K562 (cell line): ENCODE results near the gene GABARAPL2. TPM values are rescaled to one million over a fixed set of nuclear protein-coding genes. Genes with fewer than 3 reads are reported as not detected.

Experiments
- ASH1L ChIP-seq: fragments of 450-650 bp; IDR thresholded peaks from 2 replicates; pipeline ENCODE4 v1.6.1; 2018; ENCODE audit warnings: borderline replicate concordance, mild to moderate bottlenecking, low read depth; ENCODE audit not compliant: partially characterized antibody
- BCOR ChIP-seq: fragments of 450-650 bp; IDR thresholded peaks from 2 replicates; pipeline ENCODE4 v1.6.1; 2016
- CBX3 ChIP-seq, 2 experiments: IDR thresholded peaks; 1 replicate in 1 of 2; 2 replicates in 1 of 2; pipeline ENCODE4 v1.6.1; 2012; ENCODE audit warnings: inconsistent platforms in 2 of 2, low read length in 2 of 2, borderline replicate concordance in 1 of 2, control low read depth in 1 of 2
- FOSL1 ChIP-seq: fragments of 200-800 bp; sonication (Bioruptor generic); conservative IDR thresholded peaks from 2 replicates; pipeline ENCODE4 v1.6.1; 2016; ENCODE audit warnings: missing genetic modification characterization, missing compliant biosample characterization
- HDAC1 ChIP-seq, 2 experiments: fragments of 450-650 bp; IDR thresholded peaks; 2 replicates each; pipeline ENCODE4 v1.6.1; 2016 to 2017; ENCODE audit warnings: inconsistent platforms in 1 of 2, mild to moderate bottlenecking in 1 of 2, moderate library complexity in 1 of 2
- MAFK ChIP-seq: IDR thresholded peaks from 2 replicates; pipeline ENCODE4 v1.6.1; 2011; ENCODE audit warnings: low read length, improper control_type of control experiment
- RCOR1 ChIP-seq, 2 experiments: IDR thresholded peaks; 2 replicates each; pipeline ENCODE4 v1.6.1; 2012; ENCODE audit warnings: low read depth in 2 of 2, low read length in 2 of 2, borderline replicate concordance in 1 of 2, improper control_type of control experiment in 1 of 2
- SMARCA4 ChIP-seq: fragments of 450-650 bp; IDR thresholded peaks from 2 replicates; pipeline ENCODE4 v1.6.1; 2016
- SMARCE1 ChIP-seq: fragments of 450-650 bp; IDR thresholded peaks from 2 replicates; pipeline ENCODE4 v1.7.1; 2016; ENCODE audit warnings: mild to moderate bottlenecking
- SNAPC5 ChIP-seq: fragments of 250-450 bp; sonication (Bioruptor Pico); IDR thresholded peaks from 2 replicates; pipeline ENCODE4 v1.8.0; 2021; ENCODE audit warnings: moderate library complexity, mild to moderate bottlenecking, inconsistent platforms
- SREBF1 ChIP-seq: fragments of 150-350 bp; IDR thresholded peaks from 2 replicates; pipeline ENCODE4 v1.6.1; 2014; ENCODE audit warnings: antibody characterized with exemption, low read depth, low read length, borderline replicate concordance
- TAF9B ChIP-seq: fragments of 450-650 bp; IDR thresholded peaks from 2 replicates; pipeline ENCODE4 v1.6.1; 2018; ENCODE audit warnings: mild to moderate bottlenecking; ENCODE audit not compliant: partially characterized antibody
- TBP ChIP-seq: optimal IDR thresholded peaks from 2 replicates; pipeline ENCODE3; 2011; ENCODE audit warnings: low read depth, low read length, improper control_type of control experiment
- YBX1 ChIP-seq: fragments of 450-650 bp; IDR thresholded peaks from 2 replicates; pipeline ENCODE4 v1.7.1; 2016; ENCODE audit warnings: mild to moderate bottlenecking
- ZBTB49 ChIP-seq: sonication (generic); formaldehyde crosslinking; IDR thresholded peaks from 2 replicates; pipeline ENCODE4 v1.8.0; 2022; ENCODE audit warnings: missing genetic modification reagents, mild to moderate bottlenecking, borderline replicate concordance
- ZSCAN32 ChIP-seq: fragments of 450-650 bp; formaldehyde crosslinking; IDR thresholded peaks from 2 replicates; pipeline ENCODE4 v1.4.0; 2020; ENCODE audit warnings: mild to moderate bottlenecking, moderate library complexity
- polyA plus RNA-seq, 8 experiments: library from polyadenylated mRNA; depleted of rRNA in 4 of 8; stranded (reverse) in 5 of 8; unstranded in 3 of 8; fragments of >200 nt; fragmentation: Nextera tagmentation in 2 of 8; fragmentation: Illumina TruSeq in 1 of 8; extraction: Ambion mirVana in 2 of 8; extraction: Trizol in 1 of 8; gene quantifications; 2 replicates each; pipeline versions ENCODE4 v1.2.1 to v1.2.3, GENCODE V29; 2011 to 2014; ENCODE audit warnings: inconsistent platforms in 1 of 8, missing spikeins in 1 of 8
- total RNA-seq, 7 experiments: library from RNA; depleted of rRNA in 6 of 7; stranded (reverse); fragments of >200 nt in 6 of 7; fragmentation: Illumina TruSeq in 2 of 7; extraction: Trizol in 2 of 7; gene quantifications; 2 replicates each; pipeline versions ENCODE4 v1.2.1 to v1.2.3, GENCODE V29; 2011 to 2021; ENCODE audit warnings: low replicate concordance in 1 of 7
- TF ChIP-seq, protein P1 (sequence below), 3 experiments: fragments of 200-800 bp in 1 of 3; fragments of 250-450 bp in 1 of 3; fragments of 450-650 bp in 1 of 3; sonication (Bioruptor Pico) in 1 of 3; sonication (Bioruptor generic) in 1 of 3; formaldehyde crosslinking in 1 of 3; IDR thresholded peaks; 2 replicates each; pipeline versions ENCODE4 v1.6.1 to v1.8.0; 2016 to 2022; ENCODE audit warnings: mild to moderate bottlenecking in 2 of 3, missing genetic modification characterization in 2 of 3, missing compliant biosample characterization in 1 of 3, moderate library complexity in 1 of 3
- TF ChIP-seq, protein P2 (sequence below): sonication (generic); formaldehyde crosslinking; IDR thresholded peaks from 2 replicates; pipeline ENCODE4 v1.8.0; 2022; ENCODE audit warnings: mild to moderate bottlenecking, missing genetic modification reagents
- TF ChIP-seq, protein P3 (sequence below): fragments of 250-450 bp; sonication (Bioruptor Pico); IDR thresholded peaks from 2 replicates; pipeline ENCODE4 v1.4.0; 2020; ENCODE audit warnings: borderline replicate concordance

GABARAPL2 gene
- total and polyA plus RNA-seq, 9 of the 15 experiments (the other 6 are each of a cell fraction or from before 2014, with no cell fraction given), result 42.1 to 288 (median 91.8) TPM

DNA sequence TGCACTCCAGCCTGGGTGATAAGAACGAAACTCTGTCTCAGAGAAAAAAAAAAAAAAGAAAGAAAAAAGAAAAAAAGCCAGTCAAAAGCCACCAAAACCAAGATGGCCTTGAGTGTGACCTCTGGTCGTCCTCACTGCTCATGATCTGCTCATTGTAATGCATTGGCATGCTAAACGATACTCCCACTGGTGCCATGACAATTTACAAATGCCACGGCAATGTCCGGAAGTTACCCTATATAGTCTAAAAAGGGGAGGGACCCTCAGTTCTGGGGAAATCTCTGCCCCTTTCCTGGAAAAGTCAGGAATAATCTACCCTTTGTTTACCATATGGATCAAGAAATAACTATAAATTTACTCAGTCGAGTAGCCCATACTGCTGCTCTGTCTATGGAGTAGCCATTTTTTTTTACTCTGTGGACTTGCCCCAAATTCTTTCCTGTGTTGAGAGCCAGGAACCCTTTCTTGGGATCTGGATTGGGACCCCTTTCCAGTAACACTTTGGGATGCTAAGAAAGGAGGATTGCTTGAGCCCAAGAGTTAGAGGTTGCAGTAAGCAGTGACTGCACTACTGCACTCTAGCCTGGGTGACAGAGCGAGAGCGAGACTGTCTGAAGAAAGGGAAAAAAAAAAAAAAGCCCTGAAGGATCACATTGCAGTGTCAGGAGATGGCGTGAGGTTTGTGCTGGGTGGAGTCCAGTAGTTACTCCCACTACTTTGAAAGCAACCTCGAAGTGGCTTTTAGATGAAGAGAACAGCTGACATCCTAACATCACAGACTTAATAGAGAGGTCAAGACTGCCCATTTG, 6.4 kb upstream of the GABARAPL2 start (continued):
- TF ChIP-seq SREBF1 (peak; percentile 92), ZBTB49 (CRISPR knock-in tag) (no peak), SMARCA4 (peak; percentile 46; the same call in 1 of the 2 replicates), MAFK (peak; percentile 28; the same call in 1 of the 2 replicates), SNAPC5 (CRISPR knock-in tag) (no peak), ASH1L (no peak), RCOR1 (IDR thresholded peaks at IDR 0.05; ENCODE audit: borderline replicate concordance in 1 of 2, low read depth in 2 of 2, low read length in 2 of 2) (peak in 1 of 2 experiments; percentile 53; a peak in 2 of 4 replicates), SMARCE1 (0 out of 2 replicates have a peak, but pooled peaks have one; percentile 37), FOSL1 (tag) (no peak), YBX1 (no peak), CBX3 (IDR thresholded peaks at IDR 0.05; ENCODE audit: borderline replicate concordance in 1 of 2, low read length in 2 of 2) (0 out of 3 replicates have a peak, but pooled peaks of 1 of the 2 experiments have one; percentile 32), BCOR (no peak; the same call in 1 of the 2 replicates), TAF9B (peak; percentile 48), ZSCAN32 (CRISPR knock-in tag) (no peak), TBP (peak; percentile 48), HDAC1 (IDR thresholded peaks at IDR 0.05) (peak in 1 of 2 experiments; percentile 46; a peak in 1 of 4 replicates)
- TF ChIP-seq, protein P1, sequence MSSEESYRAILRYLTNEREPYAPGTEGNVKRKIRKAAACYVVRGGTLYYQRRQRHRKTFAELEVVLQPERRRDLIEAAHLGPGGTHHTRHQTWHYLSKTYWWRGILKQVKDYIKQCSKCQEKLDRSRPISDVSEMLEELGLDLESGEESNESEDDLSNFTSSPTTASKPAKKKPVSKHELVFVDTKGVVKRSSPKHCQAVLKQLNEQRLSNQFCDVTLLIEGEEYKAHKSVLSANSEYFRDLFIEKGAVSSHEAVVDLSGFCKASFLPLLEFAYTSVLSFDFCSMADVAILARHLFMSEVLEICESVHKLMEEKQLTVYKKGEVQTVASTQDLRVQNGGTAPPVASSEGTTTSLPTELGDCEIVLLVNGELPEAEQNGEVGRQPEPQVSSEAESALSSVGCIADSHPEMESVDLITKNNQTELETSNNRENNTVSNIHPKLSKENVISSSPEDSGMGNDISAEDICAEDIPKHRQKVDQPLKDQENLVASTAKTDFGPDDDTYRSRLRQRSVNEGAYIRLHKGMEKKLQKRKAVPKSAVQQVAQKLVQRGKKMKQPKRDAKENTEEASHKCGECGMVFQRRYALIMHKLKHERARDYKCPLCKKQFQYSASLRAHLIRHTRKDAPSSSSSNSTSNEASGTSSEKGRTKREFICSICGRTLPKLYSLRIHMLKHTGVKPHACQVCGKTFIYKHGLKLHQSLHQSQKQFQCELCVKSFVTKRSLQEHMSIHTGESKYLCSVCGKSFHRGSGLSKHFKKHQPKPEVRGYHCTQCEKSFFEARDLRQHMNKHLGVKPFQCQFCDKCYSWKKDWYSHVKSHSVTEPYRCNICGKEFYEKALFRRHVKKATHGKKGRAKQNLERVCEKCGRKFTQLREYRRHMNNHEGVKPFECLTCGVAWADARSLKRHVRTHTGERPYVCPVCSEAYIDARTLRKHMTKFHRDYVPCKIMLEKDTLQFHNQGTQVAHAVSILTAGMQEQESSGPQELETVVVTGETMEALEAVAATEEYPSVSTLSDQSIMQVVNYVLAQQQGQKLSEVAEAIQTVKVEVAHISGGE (CRISPR knock-in tag; IDR thresholded peaks at IDR 0.05), result no peak
- TF ChIP-seq, protein P2, sequence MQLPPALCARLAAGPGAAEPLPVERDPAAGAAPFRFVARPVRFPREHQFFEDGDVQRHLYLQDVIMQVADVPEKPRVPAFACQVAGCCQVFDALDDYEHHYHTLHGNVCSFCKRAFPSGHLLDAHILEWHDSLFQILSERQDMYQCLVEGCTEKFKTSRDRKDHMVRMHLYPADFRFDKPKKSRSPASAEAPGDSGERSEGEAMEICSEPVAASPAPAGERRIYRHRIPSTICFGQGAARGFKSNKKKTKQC (CRISPR knock-in tag), result no peak
- TF ChIP-seq, protein P3, sequence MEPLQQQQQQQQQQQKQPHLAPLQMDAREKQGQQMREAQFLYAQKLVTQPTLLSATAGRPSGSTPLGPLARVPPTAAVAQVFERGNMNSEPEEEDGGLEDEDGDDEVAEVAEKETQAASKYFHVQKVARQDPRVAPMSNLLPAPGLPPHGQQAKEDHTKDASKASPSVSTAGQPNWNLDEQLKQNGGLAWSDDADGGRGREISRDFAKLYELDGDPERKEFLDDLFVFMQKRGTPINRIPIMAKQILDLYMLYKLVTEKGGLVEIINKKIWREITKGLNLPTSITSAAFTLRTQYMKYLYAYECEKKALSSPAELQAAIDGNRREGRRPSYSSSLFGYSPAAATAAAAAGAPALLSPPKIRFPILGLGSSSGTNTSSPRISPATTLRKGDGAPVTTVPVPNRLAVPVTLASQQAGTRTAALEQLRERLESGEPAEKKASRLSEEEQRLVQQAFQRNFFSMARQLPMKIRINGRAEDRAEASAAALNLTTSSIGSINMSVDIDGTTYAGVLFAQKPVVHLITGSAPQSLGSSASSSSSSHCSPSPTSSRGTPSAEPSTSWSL (CRISPR knock-in tag), result no peak
